MG63 (cell line): ENCODE measurements around the gene XCL2. TPM values are rescaled to one million over a fixed set of nuclear protein-coding genes. Genes with fewer than 3 reads are reported as not detected.
"Not testable (repeated sequence)": the region's sequence is repeated elsewhere in the genome, so short reads cannot be mapped to it uniquely, and the experiment has no call there.

Experiments used
- DNase-seq: peaks from one replicate; pipeline ENCODE4 v3.0.0-alpha.2; 2020
- H3K27me3 ChIP-seq: fragments of 250-450 bp; sonication (Bioruptor Pico); 2 replicates; pipeline ENCODE4 v1.5.1; 2020; ENCODE audit warnings: mild to moderate bottlenecking, moderate library complexity
- H3K36me3 ChIP-seq: fragments of 250-450 bp; sonication (Bioruptor Pico); 2 replicates; pipeline ENCODE4 v1.5.1; 2020; ENCODE audit warnings: mild to moderate bottlenecking, moderate library complexity
- H3K4me3 ChIP-seq: fragments of 250-450 bp; sonication (Bioruptor Pico); 2 replicates; pipeline ENCODE4 v1.5.1; 2020; ENCODE audit warnings: mild to moderate bottlenecking, moderate library complexity
- H3K9me3 ChIP-seq: fragments of 250-450 bp; sonication (Bioruptor Pico); 2 replicates; pipeline ENCODE4 v1.5.1; 2020; ENCODE audit warnings: mild to moderate bottlenecking, moderate library complexity
- total RNA-seq: library from RNA; depleted of rRNA; stranded (reverse); fragments of >200 nt; shearing (Covaris generic); gene quantifications from 2 replicates; pipeline ENCODE4 v1.2.3, GENCODE V29; 2014; ENCODE audit warnings: low replicate concordance; rRNA removed

XCL2 gene
- total RNA-seq: not detected in 2 replicates

DNA sequence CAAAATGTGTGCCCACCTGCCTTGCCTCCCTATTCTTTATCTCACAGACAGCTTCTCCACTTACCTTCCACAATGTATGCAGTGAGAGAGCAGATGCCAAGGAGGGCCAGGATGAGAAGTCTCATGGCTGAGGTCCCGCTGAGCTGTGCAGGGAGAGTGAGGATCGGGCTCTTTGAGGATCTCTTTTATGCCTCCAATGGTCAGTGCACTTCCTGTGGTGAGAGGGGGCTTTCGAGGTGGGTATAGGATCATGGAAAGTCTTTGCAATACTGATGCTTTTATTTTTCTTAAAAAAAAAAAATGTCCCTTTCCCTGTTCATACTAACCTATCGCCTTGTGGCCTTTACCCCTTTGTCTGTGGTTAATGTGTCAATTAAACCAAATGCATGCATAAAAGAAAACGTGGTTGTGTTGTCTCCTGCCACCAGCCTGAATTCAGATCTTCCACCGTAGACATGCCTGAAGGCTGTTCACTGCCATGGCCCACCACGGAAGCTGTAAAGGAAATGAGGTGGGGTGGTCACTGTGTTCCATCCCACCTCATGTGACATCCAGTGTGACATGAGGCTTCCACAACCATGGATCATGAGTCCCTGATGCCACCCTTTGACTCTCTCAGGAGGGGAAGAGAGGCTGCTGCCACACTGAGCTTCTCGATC is at the start of gene XCL2:
XCL2 (minus strand) TSS at position 158 of the 659 bp plus-strand sequence; CDS start at position 125, 33 bp downstream.
- not testable (repeated sequence) for H3K27me3 ChIP-seq, H3K36me3 ChIP-seq, DNase-seq, H3K4me3 ChIP-seq, H3K9me3 ChIP-seq

GRCh38 chr1:168591641-168592250 is 47.9 kb upstream of the XCL2 start:
- Histone ChIP-seq H3K4me3 (no peak overlapping the region), H3K36me3 (no peaks in the 10 kb centered on the region), H3K27me3 (peaks cover 8% of the 10 kb centered on the region; the same call in 1 of the 2 replicates), H3K9me3 (peaks cover 2% of the 10 kb centered on the region; the same call in 1 of the 2 replicates)
- no peak for DNase-seq

GRCh38 chr1:168591066-168591465 is 47.3 kb upstream of the XCL2 start:
- Histone ChIP-seq H3K9me3 (no peaks in the 10 kb centered on the region), H3K36me3 (no peaks in the 10 kb centered on the region), H3K4me3 (no peak overlapping the region), H3K27me3 (peaks cover 8% of the 10 kb centered on the region; the same call in 1 of the 2 replicates)
- DNase-seq: no peak

GRCh38 chr1:168589167-168589566 is 45.4 kb upstream of the XCL2 start:
- Histone ChIP-seq H3K27me3 (peaks cover 8% of the 10 kb centered on the region; the same call in 1 of the 2 replicates), H3K4me3 (no peak overlapping the region), H3K9me3 (no peaks in the 10 kb centered on the region), H3K36me3 (no peaks in the 10 kb centered on the region)
- DNase-seq: no peak

- DNase-seq: no peak
- Histone ChIP-seq H3K9me3 (no peaks in the 10 kb centered on the region), H3K36me3 (no peaks in the 10 kb centered on the region), H3K27me3 (no peaks in the 10 kb centered on the region; the same call in 1 of the 2 replicates), H3K4me3 (no peak overlapping the region)
These were observed 42.1 kb upstream of the XCL2 start for GRCh38 chr1:168585937-168586336.

GRCh38 chr1:168585191-168585590 is 41.4 kb upstream of the XCL2 start:
- H3K4me3 ChIP-seq: no peak overlapping the region
- no peaks in the 10 kb centered on the region for H3K27me3 ChIP-seq
- H3K36me3 ChIP-seq: no peaks in the 10 kb centered on the region
- no peaks in the 10 kb centered on the region for H3K9me3 ChIP-seq
- DNase-seq: no peak

GRCh38 chr1:168583571-168583970 is 39.8 kb upstream of the XCL2 start:
- Histone ChIP-seq H3K4me3 (no peak overlapping the region), H3K27me3 (no peaks in the 10 kb centered on the region), H3K36me3 (no peaks in the 10 kb centered on the region), H3K9me3 (no peaks in the 10 kb centered on the region)
- no peak for DNase-seq

- H3K36me3 ChIP-seq: no peaks in the 10 kb centered on the region
- H3K4me3 ChIP-seq: no peak overlapping the region
- H3K9me3 ChIP-seq: no peaks in the 10 kb centered on the region
- DNase-seq: no peak
- H3K27me3 ChIP-seq: no peaks in the 10 kb centered on the region
These were observed 39.0 kb upstream of the XCL2 start for GRCh38 chr1:168582688-168583336.

DNA sequence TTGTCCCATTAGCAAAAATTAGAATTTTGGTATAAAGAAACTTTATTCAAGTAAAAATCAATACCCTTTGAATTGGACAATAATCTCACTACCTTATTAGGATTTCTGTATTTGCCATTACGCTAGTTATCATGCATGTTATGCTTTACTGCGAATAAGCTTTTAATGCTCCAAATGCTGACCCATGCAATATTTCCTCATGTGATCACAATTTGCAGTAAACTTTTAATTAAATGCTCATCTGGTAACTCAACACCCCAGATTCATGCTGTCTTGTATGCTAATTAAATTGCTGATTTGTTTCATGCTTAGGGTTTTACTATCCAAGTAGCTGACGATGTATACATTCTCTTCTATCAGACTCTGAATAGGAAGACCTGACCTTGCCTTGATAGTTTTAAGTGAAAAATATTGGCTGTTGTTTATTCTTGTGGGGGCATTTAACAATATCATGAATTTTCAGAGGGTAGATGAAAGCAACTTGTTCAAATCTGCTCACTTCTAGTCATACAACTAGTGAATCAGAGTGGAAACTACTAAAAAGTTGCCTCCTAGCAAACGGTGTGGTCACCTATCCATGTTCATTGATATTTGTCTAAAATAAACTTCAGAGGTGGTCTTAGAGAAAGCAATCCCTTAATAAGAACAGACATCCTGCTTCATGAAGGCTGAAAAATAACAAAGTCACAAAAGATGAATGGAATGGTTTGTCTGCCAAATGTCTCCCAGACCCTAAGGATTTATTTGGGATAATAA is 38.2 kb upstream of the XCL2 start:
- H3K9me3 ChIP-seq: no peaks in the 10 kb centered on the region
- H3K36me3 ChIP-seq: no peaks in the 10 kb centered on the region
- no peaks in the 10 kb centered on the region; the same call in 1 of the 2 replicates for H3K27me3 ChIP-seq
- H3K4me3 ChIP-seq: no peak overlapping the region
- DNase-seq: no peak

- not testable (repeated sequence) for H3K9me3 ChIP-seq, DNase-seq, H3K36me3 ChIP-seq, H3K27me3 ChIP-seq, H3K4me3 ChIP-seq
These were observed 37.2 kb upstream of the XCL2 start for GRCh38 chr1:168580991-168581390.

DNA sequence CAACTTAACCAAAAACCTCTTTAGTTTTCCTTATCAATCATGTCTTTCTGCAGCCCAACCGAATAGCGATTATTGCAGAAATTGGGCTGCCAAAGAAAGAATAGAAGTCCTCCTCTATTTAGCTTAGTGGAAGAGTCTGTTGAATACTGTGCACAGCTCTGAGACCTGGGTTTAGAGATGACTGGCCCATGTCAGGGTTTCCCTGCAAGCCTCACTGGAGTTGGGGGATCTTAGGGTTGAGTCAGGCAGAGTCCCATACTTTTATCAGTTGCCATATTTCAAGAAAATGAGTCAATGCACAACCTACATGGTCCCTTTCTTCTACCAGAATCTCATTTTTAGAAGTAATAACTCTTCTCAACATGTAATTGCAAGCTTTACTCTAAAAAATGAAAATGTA is 36.5 kb upstream of the XCL2 start:
- not testable (repeated sequence) for H3K9me3 ChIP-seq, H3K36me3 ChIP-seq, H3K27me3 ChIP-seq, H3K4me3 ChIP-seq, DNase-seq

GRCh38 chr1:168578531-168579185 is 34.9 kb upstream of the XCL2 start:
- H3K9me3 ChIP-seq, H3K27me3 ChIP-seq, H3K4me3 ChIP-seq, DNase-seq, H3K36me3 ChIP-seq: not testable (repeated sequence)

- H3K36me3 ChIP-seq, DNase-seq, H3K9me3 ChIP-seq, H3K4me3 ChIP-seq, H3K27me3 ChIP-seq: not testable (repeated sequence)
These were observed 32.5 kb upstream of the XCL2 start, which contains the start of gene XCL1 for GRCh38 chr1:168576245-168576688. Gene XCL1, plus strand, starts transcription at chr1:168576605. Its CDS starts 33 bp downstream, at chr1:168576638.

GRCh38 chr1:168574234-168574633 is 30.4 kb upstream of the XCL2 start:
- H3K4me3 ChIP-seq, DNase-seq, H3K9me3 ChIP-seq, H3K27me3 ChIP-seq, H3K36me3 ChIP-seq: not testable (repeated sequence)

DNA sequence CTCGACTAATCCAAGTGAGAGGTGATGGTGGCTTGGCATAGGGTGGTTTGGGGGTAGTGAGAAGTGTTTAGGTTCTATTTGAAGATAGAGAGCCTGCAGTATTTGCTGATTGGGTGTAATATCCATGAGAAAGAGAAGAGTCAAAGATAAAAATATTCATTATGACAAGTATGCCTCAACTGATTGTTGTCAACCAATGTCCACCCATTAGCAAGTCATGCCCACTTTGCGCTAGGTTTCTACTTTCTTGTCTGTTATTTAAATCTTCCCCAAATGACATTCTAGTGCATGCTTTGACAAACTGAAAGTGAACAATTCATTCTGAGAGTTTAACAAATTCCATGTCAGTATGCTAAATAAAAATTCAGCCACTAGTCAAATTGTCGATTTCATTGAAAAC is 28.8 kb upstream of the XCL2 start:
- Histone ChIP-seq H3K9me3 (no peaks in the 10 kb centered on the region), H3K4me3 (no peak overlapping the region), H3K27me3 (peaks cover 15% of the 10 kb centered on the region), H3K36me3 (no peaks in the 10 kb centered on the region)
- no peak for DNase-seq

DNA sequence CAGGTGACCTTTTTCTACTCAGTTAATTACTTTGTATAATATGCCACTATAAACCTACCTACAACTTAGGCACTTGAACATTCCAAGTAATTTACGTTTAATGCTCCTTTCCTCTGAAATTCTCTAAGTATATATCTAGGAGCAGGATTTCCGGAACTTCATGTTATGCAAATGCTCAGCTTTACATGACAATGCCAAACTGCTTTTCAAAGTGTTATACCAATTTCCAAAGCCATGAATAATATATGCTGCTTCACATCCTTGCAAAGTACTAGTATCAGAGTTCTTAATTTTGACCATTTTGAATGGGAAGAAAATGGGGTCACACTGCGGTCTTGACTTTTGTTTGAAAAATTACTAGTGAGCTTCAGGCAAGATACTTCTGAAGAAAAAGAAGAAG is 26.9 kb upstream of the XCL2 start:
- no peak for DNase-seq
- H3K36me3 ChIP-seq: no peaks in the 10 kb centered on the region

More for the DNA sequence above, 26.9 kb upstream of the XCL2 start:
- H3K4me3 ChIP-seq: no peak overlapping the region
- H3K27me3 ChIP-seq: peaks cover 18% of the 10 kb centered on the region
- no peaks in the 10 kb centered on the region for H3K9me3 ChIP-seq
